ENCODE data around the gene RNF126.
"Not testable (repeated sequence)": the region's sequence is repeated elsewhere in the genome, so short reads cannot be mapped to it uniquely, and the experiment has no call there.

RNF126 gene

GRCh38 chr19:645912-646778 lies 16.9 kb downstream of the RNF126 start:
- DNase-seq, result no peak

DNA sequence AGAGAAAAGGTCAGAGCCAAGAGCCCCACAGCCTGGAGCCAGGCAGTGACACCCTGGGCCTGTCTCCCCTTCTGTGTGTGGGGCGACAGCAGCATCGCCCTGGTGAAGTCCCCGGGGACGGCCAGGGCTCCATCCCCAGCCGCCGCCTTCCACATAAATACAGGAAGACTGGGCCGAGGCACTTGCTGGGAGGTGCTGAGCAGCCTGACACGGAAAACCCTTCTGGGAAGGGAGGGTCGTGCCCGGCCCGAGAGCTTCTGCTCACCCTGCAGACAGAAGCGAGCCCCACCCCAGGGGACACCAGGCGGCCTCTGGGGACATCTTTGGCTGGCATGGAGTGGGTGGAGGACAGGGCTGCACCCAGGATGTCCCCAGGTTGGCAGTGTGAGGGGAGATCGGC lies 18.2 kb downstream of the RNF126 start:
- DNase-seq, result no peak

GRCh38 chr19:644363-644762 lies 18.7 kb downstream of the RNF126 start:
- no peak for DNase-seq

GRCh38 chr19:643736-644135 lies 19.3 kb downstream of the RNF126 start:
- DNase-seq, result no peak

DNA sequence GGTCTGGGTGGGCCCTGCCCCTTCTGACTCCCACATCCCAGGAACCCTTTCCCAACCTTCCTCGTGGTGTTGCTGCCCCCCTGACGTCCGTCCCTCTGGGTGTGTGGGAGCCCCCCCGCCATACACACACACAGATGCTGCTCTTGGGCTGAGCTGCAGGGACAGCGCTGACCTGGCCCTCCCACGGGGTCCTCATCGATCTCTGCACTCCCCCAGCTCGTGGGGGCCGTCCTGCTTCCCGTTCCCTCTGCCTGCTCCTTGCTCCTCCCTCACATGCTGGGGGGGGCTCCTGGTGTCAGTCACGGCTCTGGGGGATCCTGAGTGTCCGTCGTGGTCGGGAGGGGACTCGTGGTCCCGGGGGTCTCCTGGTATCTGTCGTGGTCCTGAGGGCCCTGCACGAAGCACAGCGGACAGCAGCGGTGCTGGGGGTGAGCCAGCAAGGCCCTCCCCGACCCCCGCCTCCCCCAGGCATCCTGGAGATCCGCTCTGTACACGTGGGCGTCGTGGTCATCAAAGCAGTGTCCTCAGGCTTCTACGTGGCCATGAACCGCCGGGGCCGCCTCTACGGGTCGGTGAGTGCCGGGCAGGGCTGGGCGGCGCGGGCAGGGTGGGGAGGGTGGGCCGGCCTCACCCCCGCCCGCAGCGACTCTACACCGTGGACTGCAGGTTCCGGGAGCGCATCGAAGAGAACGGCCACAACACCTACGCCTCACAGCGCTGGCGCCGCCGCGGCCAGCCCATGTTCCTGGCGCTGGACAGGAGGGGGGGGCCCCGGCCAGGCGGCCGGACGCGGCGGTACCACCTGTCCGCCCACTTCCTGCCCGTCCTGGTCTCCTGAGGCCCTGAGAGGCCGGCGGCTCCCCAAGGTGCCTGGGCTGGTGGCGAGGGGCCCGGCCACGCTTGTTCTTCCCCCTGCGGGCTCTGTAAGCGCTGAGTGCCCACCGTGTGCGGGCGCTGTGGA lies 20.0 kb downstream of the RNF126 start:
- no peak for DNase-seq

GRCh38 chr19:641702-642101 lies 21.3 kb downstream of the RNF126 start:
- DNase-seq, result no peak

GRCh38 chr19:640606-641189 lies 22.3 kb downstream of the RNF126 start:
- no peak for DNase-seq

- DNase-seq, result no peak
Observed at GRCh38 chr19:640161-640558, 22.9 kb downstream of the RNF126 start.

GRCh38 chr19:639253-640160 lies 23.5 kb downstream of the RNF126 start, which contains the start of gene FGF22:
Gene FGF22, plus strand, starts transcription at chr19:639879. Its CDS starts 47 bp downstream, at chr19:639926.
- peak; percentile 96 to 97 for DNase-seq

GRCh38 chr19:638906-639252 lies 24.1 kb downstream of the RNF126 start:
- no peak for DNase-seq

- DNase-seq, result no peak
Observed at GRCh38 chr19:634975-635652, 27.9 kb downstream of the RNF126 start.

DNA sequence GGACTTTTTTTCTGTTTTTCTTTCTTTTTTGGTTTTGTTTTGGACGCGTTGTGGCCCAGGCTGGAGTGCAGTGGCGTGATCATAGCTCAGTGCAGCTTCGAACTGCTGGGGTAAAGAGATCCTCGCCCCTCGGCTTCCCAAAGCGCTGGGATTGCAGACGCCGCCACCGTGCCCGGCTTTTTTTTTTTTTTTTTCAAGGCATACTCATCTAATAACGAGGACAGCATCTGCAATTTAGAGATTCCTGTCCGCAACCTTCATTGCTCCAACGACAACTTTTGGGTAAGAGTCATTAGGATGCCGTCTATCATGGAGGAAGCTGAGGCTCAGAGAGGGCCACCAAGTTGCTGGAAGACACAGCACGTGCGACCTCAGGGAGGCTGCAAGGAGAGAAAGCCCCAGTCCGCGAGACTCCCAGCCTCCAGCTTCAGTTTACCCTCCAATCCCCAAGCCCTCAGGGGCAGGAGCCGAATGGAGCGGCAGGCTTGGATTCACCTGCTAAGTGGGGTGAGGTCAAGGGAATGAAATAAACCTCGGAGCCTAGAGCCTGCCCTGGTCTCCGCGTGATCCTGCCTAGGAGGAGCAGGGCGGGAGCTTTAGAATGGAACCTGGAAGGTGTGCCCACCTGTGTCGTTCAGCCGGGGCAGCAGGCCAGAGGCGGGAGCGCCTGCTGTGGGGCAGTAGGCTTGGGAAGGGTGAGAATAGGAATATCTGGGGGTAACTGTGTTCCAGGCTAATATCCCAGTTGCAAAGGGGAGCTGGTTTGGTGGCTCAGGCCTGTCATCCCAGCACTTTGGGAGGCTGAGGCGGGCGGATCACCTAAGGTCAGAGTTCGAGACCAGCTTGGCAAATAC lies 29.0 kb downstream of the RNF126 start:
- DNase-seq, result no peak

GRCh38 chr19:633068-633785 lies 29.8 kb downstream of the RNF126 start, which contains the start of gene POLRMT:
Gene POLRMT, minus strand, starts transcription at chr19:633537. Its CDS starts 25 bp downstream, at chr19:633512.
- peak; percentile 95 to 97 for DNase-seq

- peak; percentile 57 to 70 for DNase-seq
Observed at GRCh38 chr19:632579-633067, 30.4 kb downstream of the RNF126 start.

DNA sequence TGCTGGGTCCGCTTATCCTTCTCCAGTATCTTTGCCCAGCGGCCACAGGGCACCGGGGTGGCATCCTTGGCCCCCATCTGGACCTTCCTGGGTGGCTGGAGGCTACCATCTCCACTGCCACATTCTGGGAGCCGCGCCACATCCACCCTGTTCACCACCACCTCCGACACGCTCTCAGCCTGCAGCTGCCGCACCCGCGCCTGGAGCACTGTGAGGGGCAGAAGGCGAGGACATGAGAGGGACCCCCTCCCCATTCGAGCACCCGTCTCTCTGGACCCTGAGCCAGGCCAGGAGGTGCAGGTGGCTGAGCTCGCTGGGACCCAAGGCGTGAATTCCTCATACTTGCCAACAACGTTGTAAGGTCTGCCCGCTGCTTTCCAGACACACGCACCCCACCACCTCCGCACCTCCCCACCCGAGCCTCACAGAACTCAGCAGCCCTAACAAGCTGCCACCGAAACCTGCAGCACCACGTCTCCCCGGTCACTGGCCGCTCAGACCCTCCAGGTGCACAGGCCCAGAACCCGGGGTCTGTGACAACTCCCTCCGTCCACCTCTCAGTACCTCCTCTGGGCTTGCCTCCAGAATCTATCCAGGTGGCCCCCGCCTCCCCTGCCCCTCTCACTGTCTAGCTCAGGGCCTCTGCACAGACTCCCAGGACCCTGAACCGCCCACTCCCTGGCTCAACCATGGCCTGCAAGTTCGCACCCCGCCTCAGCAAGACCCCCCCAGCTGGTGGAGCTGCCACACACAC lies 32.9 kb downstream of the RNF126 start:
- no peak for DNase-seq

DNA sequence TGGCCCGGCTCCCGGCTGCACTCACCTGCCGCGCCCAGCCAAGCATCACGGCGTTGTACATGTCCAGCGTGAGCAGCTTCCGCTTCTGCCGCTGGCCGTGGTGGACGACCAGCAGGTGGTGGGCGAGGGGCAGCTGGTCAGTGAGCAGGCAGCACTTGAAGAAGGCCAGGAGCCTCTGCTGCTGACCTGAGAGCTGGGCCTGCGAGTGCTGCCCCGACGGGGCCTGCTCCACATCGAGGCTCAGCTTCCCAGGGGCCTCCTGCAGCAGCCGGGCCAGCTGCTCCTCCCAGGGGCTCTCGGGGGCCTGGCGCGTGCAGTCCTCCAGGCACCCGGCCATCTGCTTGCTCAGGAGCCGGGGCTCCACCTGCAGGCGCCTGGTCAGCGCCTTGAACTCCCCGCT lies 33.5 kb downstream of the RNF126 start:
- DNase-seq, result not testable (repeated sequence)

GRCh38 chr19:628168-628567 lies 34.8 kb downstream of the RNF126 start:
- peak in 1 of 2 donors; percentile 39 for DNase-seq

DNA sequence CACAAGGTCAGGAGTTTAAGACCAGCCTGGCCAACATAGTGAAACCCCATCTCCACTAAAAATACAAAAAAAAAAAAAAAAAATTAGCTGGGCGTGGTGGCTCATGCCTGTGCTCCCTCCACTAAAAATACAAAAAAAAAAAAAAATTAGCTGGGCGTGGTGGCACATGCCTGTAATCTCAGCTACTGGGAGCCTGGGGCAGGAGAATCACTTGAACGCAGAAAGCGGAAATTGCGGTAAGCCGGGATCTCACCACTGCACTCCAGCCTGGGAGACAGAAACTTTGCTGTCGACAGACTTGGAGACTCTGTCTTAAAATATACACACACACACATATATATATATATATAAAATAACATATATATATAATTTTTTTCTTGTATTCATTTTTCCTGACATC lies 36.4 kb downstream of the RNF126 start:
- DNase-seq, result not testable (repeated sequence)

- no peak for DNase-seq
Observed at GRCh38 chr19:625257-625656, 37.8 kb downstream of the RNF126 start.

Data from stimulated activated CD4-positive, alpha-beta T cell treated with anti-CD3 and anti-CD28 coated beads, Interleukin-2, amount 100 ng/mL, for 24 hours (primary cell).